ENCODE data around the gene RAB21.

DNA sequence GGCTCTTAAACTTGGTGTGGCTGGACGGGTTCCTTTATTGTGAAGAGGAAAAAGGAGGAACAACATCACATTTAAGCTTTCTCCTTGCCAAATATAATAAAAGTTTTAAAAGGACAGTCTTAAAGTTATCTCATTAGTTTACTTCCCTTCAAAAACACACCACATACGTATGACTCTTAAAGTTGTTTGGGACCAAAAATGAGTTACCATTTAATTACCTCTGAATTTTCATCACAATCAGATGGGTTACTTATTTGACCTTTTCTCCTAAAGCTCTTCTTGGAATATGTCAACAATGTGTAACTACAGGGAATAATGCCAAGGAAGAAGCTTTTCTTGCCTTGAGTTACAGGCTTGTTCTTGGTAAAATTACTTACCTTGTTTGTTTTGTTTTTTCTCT is 16.4 kb downstream of the RAB21 start:
- TF ChIP-seq, protein P1, sequence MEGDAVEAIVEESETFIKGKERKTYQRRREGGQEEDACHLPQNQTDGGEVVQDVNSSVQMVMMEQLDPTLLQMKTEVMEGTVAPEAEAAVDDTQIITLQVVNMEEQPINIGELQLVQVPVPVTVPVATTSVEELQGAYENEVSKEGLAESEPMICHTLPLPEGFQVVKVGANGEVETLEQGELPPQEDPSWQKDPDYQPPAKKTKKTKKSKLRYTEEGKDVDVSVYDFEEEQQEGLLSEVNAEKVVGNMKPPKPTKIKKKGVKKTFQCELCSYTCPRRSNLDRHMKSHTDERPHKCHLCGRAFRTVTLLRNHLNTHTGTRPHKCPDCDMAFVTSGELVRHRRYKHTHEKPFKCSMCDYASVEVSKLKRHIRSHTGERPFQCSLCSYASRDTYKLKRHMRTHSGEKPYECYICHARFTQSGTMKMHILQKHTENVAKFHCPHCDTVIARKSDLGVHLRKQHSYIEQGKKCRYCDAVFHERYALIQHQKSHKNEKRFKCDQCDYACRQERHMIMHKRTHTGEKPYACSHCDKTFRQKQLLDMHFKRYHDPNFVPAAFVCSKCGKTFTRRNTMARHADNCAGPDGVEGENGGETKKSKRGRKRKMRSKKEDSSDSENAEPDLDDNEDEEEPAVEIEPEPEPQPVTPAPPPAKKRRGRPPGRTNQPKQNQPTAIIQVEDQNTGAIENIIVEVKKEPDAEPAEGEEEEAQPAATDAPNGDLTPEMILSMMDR (conservative IDR thresholded peaks at IDR 0.05; ENCODE audit: low read depth, low read length), result no peak
- no peak for TF ChIP-seq EZH2phosphoT487 (IDR thresholded peaks at IDR 0.05; ENCODE audit: borderline replicate concordance, low read length)

Data from PC-3 (cell line).